Activated CD4-positive, CD25-positive, alpha-beta regulatory T cell treated with anti-CD3 and anti-CD28 coated beads, Interleukin-2, amount 50 U/mL, for 24 hours (primary cell): ENCODE data around the gene TBRG4.

Experiments
- ATAC-seq, 2 donors: fragments of 150-1000 bp; cut with Tn5 transposase; one replicate each; pipeline ENCODE4 v1.10.0; 2021; ENCODE audit warnings: mild to moderate bottlenecking in 1 of 2, moderate library complexity in 1 of 2

The TBRG4 gene

GRCh38 chr7:45052011-45052410, 59.5 kb downstream of the TBRG4 start:
- ATAC-seq = no peak

GRCh38 chr7:45050198-45050597, 61.3 kb downstream of the TBRG4 start:
- no peak for ATAC-seq
